ENCODE measurements around the gene TRAF7.
"Not testable (repeated sequence)": the region's sequence is repeated elsewhere in the genome, so short reads cannot be mapped to it uniquely, and the experiment has no call there.

The TRAF7 gene

GRCh38 chr16:2129251-2129650 lies 26.3 kb upstream of the TRAF7 start:
- not testable (repeated sequence) for H3K27me3 Mint-ChIP-seq; H3K9me3 Mint-ChIP-seq; H3K27ac Mint-ChIP-seq; H3K36me3 Mint-ChIP-seq (ENCODE audit: low read depth)
- Mint-ChIP-seq H3K4me3 (peak overlapping the region; percentile 66), H3K4me1 (ENCODE audit: low read depth) (peaks cover 22% of the 10 kb centered on the region)

DNA sequence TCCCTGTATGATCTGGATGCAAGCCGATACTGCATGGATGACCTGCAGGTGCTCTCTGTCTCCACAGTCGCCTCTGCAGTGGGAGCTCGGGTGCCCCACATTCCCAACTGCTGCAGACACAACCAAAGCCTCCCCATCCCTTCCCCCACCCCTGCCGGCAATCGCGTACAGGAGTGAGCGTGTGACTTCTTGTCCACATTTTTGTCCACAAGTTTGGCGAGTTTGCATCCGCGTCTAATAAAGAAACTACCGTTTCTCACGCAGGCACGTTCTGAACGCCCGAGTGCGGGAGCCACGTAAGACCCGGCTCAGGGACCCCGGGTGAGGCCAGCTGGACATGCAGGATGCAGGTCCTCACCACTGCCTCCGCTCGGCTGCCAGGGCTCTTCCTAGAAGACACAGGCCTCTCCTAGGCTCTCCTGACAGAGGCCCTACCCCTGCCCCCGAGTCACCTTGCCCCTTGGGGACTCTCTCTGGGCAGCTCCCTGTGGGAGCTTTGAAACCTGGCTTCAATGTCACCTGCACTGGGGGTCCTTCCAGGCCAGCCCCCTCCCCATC lies 25.6 kb upstream of the TRAF7 start:
- H3K4me1 Mint-ChIP-seq (ENCODE audit: low read depth), result peaks cover 22% of the 10 kb centered on the region
- not testable (repeated sequence) for H3K36me3 Mint-ChIP-seq (ENCODE audit: low read depth); H3K27ac Mint-ChIP-seq; H3K27me3 Mint-ChIP-seq; H3K9me3 Mint-ChIP-seq; H3K4me3 Mint-ChIP-seq

DNA sequence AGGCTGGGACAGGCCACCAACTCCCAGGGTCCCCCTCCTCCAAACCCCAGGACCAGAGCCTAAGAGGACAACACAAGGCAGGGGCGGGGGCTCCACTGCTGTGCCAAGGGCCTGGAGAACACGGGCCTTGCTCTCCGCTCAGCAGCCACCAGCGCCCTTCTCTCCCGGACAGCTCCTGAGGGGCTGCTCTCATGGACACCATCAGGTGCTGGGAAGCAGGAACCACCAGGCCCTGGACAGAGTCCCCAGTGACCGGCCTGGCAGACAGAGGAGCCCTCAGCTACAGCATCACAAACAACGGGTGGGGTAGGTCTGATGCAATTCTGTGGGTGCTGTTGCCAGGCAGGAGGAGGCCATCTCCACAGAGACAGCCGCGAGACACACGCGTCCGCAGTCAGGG lies 21.8 kb upstream of the TRAF7 start:
- not testable (repeated sequence) for H3K27me3 Mint-ChIP-seq; H3K9me3 Mint-ChIP-seq; H3K4me3 Mint-ChIP-seq; H3K36me3 Mint-ChIP-seq (ENCODE audit: low read depth); H3K27ac Mint-ChIP-seq
- peaks cover 11% of the 10 kb centered on the region for H3K4me1 Mint-ChIP-seq (ENCODE audit: low read depth)

DNA sequence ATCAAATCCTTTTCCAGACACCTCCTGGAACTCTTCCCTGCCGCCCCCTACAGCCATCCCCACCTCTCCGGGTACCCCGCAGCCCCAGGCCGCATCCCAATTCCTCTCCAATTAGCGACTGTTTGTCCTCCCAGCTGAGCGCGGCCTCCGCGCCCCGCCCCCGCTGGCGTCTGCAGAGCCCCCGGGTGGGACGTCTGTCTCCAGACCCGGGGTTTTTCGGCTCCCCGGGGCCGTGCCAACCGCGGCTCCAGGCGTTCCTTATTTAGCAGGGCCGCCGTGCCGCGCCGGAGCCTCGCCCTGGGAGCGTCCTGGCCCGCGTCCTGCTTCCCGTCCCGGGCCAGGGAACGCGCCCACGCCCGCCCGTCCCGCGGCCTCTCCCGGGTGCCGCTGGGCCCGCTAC lies 20.5 kb upstream of the TRAF7 start:
- peak overlapping the region; percentile 63 for H3K27ac Mint-ChIP-seq
- peak overlapping the region; percentile 84 for H3K4me3 Mint-ChIP-seq
- not testable (repeated sequence) for H3K9me3 Mint-ChIP-seq; H3K36me3 Mint-ChIP-seq (ENCODE audit: low read depth); H3K27me3 Mint-ChIP-seq; H3K4me1 Mint-ChIP-seq (ENCODE audit: low read depth)

DNA sequence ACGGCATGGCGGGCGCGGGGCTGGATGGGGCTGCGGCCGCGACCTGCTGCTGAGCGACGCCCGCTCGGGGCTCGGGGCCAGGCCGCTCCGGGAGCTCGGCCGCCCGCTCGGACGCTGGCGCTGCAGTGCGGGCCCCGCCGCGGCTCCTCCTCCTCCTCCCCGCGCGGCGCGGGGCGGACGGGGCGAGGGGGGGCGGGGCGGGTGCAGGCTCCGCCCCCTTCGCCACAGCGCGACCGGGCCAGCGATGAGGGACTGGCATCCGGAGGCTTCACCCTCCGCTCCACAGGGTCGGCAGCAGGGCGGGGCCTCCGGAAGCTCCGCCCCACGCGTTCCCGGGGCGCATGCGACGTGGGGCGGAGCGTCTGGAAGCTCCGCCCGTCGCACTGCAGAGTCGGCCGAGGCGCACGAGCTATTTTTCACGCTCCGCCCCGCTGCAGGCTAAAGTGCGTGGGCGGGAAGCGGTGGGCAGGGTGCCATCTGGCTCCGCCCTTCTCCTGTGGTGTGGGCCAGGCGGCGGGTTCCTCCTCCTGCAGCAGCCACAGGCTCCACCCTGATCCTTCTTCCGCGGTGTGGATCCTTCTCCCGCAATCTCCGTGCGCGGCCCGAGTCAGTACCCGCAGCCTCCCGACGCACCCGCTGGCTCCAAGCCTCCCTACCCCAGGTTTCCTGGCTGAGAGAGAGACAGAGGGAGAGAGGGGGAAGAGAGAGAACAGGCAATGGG lies 19.7 kb upstream of the TRAF7 start, which contains the start of gene PKD1:
Gene PKD1 (minus strand): TSS at position 129 of the 721 bp plus-strand sequence. CDS start 209 bp downstream, outside the sequence.
- H3K9me3 Mint-ChIP-seq, H3K27me3 Mint-ChIP-seq: not testable (repeated sequence)
- peaks cover 10% of the 10 kb centered on the region for H3K4me1 Mint-ChIP-seq (ENCODE audit: low read depth)

GRCh38 chr16:2142942-2143877 lies 12.4 kb upstream of the TRAF7 start:
- H3K27me3 Mint-ChIP-seq, result no peaks in the 10 kb centered on the region
- no peak overlapping the region for H3K27ac Mint-ChIP-seq
- H3K4me3 Mint-ChIP-seq, result no peak overlapping the region
- peaks cover 4% of the 10 kb centered on the region for H3K4me1 Mint-ChIP-seq (ENCODE audit: low read depth)
- no peaks in the 10 kb centered on the region for H3K9me3 Mint-ChIP-seq
- no peaks in the 10 kb centered on the region for H3K36me3 Mint-ChIP-seq (ENCODE audit: low read depth)

More for the DNA sequence above, 19.7 kb upstream of the TRAF7 start, which contains the start of gene PKD1:
- H3K27ac Mint-ChIP-seq, result peak within 1 kb of the TSS; percentile 88
- peak within 1 kb of the TSS; percentile 84 for H3K4me3 Mint-ChIP-seq
- not testable (repeated sequence) for H3K36me3 Mint-ChIP-seq (ENCODE audit: low read depth)

DNA sequence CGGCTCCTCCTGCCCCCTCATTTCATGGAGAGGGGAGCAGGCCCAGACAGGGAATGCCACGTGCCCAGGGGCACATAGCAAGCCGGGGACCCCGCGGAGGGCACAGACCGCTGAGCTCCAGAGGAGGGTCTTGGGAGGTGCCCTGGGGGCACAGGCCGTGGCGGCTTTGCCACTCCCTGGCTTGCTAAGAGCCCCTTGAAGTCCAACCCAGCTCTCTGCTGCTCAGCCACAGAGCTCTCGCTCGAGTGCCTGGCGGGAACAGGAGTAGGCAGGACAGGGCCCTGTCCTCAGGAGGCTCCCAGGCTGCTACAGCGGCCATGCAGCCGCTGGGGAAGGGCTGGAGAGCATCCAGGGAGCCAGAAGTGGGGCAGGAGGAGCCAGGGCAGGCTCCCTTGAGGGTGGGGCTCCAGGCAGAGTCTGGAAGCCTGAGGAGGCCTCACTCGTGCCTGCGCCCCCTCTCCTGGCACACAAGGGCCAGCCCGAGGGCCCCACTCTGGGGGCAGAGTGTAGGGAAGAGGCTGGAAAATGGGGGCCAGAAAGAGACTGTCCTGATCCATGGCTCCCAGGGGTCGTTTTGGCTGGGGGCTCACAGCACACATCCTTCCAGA lies 11.6 kb upstream of the TRAF7 start:
- H3K4me3 Mint-ChIP-seq, result no peak overlapping the region
- no peak overlapping the region for H3K27ac Mint-ChIP-seq
- H3K27me3 Mint-ChIP-seq, result no peaks in the 10 kb centered on the region
- no peaks in the 10 kb centered on the region for H3K36me3 Mint-ChIP-seq (ENCODE audit: low read depth)
- peaks cover 4% of the 10 kb centered on the region for H3K4me1 Mint-ChIP-seq (ENCODE audit: low read depth)
- no peaks in the 10 kb centered on the region for H3K9me3 Mint-ChIP-seq

DNA sequence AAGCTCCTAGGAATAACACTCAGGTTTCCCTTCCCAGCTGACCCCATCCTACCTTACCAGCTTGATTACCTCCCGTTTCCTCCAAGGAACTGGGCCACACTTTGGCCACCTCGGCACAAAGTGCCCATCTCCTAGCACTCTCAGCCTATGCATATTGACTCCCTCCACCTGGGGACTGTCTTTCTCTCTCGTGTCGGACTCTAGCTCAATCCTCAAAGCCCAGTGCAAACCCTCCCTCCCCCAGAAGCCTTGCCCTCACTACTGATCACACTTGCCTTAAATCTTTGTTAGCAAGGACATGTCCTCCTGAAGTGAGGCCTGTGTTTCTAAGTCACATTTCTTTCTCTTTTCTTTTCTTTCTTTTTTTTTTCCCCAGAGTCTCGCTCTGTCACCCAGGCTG lies 9.7 kb upstream of the TRAF7 start:
- Mint-ChIP-seq H3K4me1 (ENCODE audit: low read depth) (peaks cover 4% of the 10 kb centered on the region), H3K27me3 (no peaks in the 10 kb centered on the region), H3K36me3 (ENCODE audit: low read depth) (no peaks in the 10 kb centered on the region), H3K4me3 (no peak overlapping the region), H3K27ac (no peak overlapping the region), H3K9me3 (no peaks in the 10 kb centered on the region)

DNA sequence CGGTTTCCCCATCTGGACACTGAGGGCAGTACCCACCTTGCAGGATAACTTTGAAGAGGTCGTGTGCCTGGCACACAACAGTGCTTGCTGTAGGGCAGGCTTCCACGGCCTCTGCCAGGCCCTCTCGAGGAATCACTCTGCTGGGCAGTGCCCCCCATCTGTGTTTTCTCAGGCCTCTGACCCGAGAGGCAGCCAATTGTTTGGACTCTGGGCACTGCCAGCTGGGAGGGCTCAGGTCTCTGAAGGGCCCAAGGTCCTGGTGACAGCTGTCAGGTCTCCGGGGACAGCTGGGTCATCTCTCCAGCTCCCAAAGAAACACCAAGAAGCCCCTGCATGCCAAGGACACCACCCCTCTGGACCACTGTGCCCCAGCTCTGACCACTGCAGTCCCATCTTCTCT lies 8.2 kb upstream of the TRAF7 start:
- Mint-ChIP-seq H3K9me3 (no peaks in the 10 kb centered on the region), H3K27me3 (no peaks in the 10 kb centered on the region), H3K4me3 (no peak overlapping the region), H3K27ac (no peak overlapping the region), H3K36me3 (ENCODE audit: low read depth) (peaks cover 13% of the 10 kb centered on the region), H3K4me1 (ENCODE audit: low read depth) (peaks cover 12% of the 10 kb centered on the region)

GRCh38 chr16:2147981-2148671 lies 7.5 kb upstream of the TRAF7 start, which contains the start of gene RAB26:
RAB26 (plus strand) TSS chr16:2148625; CDS start chr16:2148784, 159 bp downstream.
- Mint-ChIP-seq H3K27ac (no peak within 1 kb of the TSS), H3K27me3 (no peaks in the 10 kb centered on the region), H3K36me3 (ENCODE audit: low read depth) (peaks cover 20% of the 10 kb centered on the region), H3K4me3 (peak within 1 kb of the TSS; percentile 13), H3K9me3 (no peaks in the 10 kb centered on the region), H3K4me1 (ENCODE audit: low read depth) (peaks cover 18% of the 10 kb centered on the region)

GRCh38 chr16:2148714-2149629 lies 6.6 kb upstream of the TRAF7 start:
- peaks cover 29% of the 10 kb centered on the region for H3K36me3 Mint-ChIP-seq (ENCODE audit: low read depth)
- H3K27ac Mint-ChIP-seq, result no peak overlapping the region
- H3K4me3 Mint-ChIP-seq, result peak overlapping the region; percentile 13
- no peaks in the 10 kb centered on the region for H3K27me3 Mint-ChIP-seq
- H3K4me1 Mint-ChIP-seq (ENCODE audit: low read depth), result peaks cover 26% of the 10 kb centered on the region
- H3K9me3 Mint-ChIP-seq, result no peaks in the 10 kb centered on the region

GRCh38 chr16:2149630-2150417 lies 5.8 kb upstream of the TRAF7 start:
- Mint-ChIP-seq H3K4me1 (ENCODE audit: low read depth) (peaks cover 34% of the 10 kb centered on the region), H3K27ac (no peak overlapping the region), H3K36me3 (ENCODE audit: low read depth) (peaks cover 37% of the 10 kb centered on the region), H3K27me3 (no peaks in the 10 kb centered on the region), H3K4me3 (peak overlapping the region; percentile 47), H3K9me3 (no peaks in the 10 kb centered on the region)

Measured in stimulated activated naive CD8-positive, alpha-beta T cell treated with anti-CD3 and anti-CD28 coated beads, Interleukin-15, Interleukin-2, amounts not matched to agents 100 ng/mL and 50 ng/mL, for 24 hours (primary cell).